CD4-positive, alpha-beta T cell (primary cell): Measurements from ENCODE around the gene PUS3. TPM values are rescaled to one million over a fixed set of nuclear protein-coding genes. Genes with fewer than 3 reads are reported as not detected.

Source experiments
- ATAC-seq: fragments of 200-7000 bp; cut with Tn5 transposase; one replicate; pipeline ENCODE4 v1.10.0; 2022; ENCODE audit warnings: mild to moderate bottlenecking; ENCODE audit not compliant: poor library complexity
- CTCF ChIA-PET: fragments of 350-600 bp; sonication (Branson Sonifier 250); formaldehyde crosslinking; loops from one replicate; lab custom pipeline; 2021; ENCODE audit warnings: antibody characterized with exemption, inconsistent platforms; lab: Charles Lee
- POLR2A ChIA-PET: fragments of 350-600 bp; sonication (Branson Sonifier 250); formaldehyde crosslinking; loops from one replicate; lab custom pipeline; 2021; ENCODE audit warnings: antibody characterized with exemption, inconsistent platforms; lab: Charles Lee
- DNase-seq, 14 experiments: peaks; one replicate each; pipeline ENCODE4 v3.0.0-alpha.2; 2013 to 2020; ENCODE audit warnings: mixed read lengths in 2 of 14
- H3K27ac ChIP-seq, 2 donors: one replicate each; pipeline versions ENCODE4 v1.5.1 to v1.7.0; 2013; ENCODE audit warnings: low read length in 2 of 2, low read depth in 1 of 2, mild to moderate bottlenecking in 1 of 2
- H3K27me3 ChIP-seq, 2 experiments: 1 replicate in 1 of 2; 2 replicates in 1 of 2; pipeline versions ENCODE4 v1.6.1 to v1.7.0; 2013; ENCODE audit warnings: low read length in 2 of 2, control low read depth in 1 of 2, mild to moderate bottlenecking in 1 of 2, moderate library complexity in 1 of 2; ENCODE audit not compliant: insufficient read depth in 2 of 2, control insufficient read depth in 1 of 2
- H3K36me3 ChIP-seq: one replicate; pipeline ENCODE4 v1.6.1; 2013; ENCODE audit warnings: low read length, control low read depth; ENCODE audit not compliant: insufficient read depth
- H3K4me1 ChIP-seq: one replicate; pipeline ENCODE4 v1.6.1; 2013; ENCODE audit warnings: low read length, control low read depth; ENCODE audit not compliant: insufficient read depth
- H3K4me3 ChIP-seq: one replicate; pipeline ENCODE4 v1.5.1; 2013; ENCODE audit warnings: mild to moderate bottlenecking, low read length, moderate library complexity
- H3K9me3 ChIP-seq, 2 experiments: 1 replicate in 1 of 2; 2 replicates in 1 of 2; pipeline versions ENCODE4 v1.6.1 to v1.7.0; 2013; ENCODE audit warnings: low read length in 2 of 2, mild to moderate bottlenecking in 2 of 2, control low read depth in 1 of 2, moderate library complexity in 1 of 2; ENCODE audit not compliant: control insufficient read depth in 1 of 2, insufficient read depth in 1 of 2
- H3K27ac Mint-ChIP-seq: one replicate; pipeline ENCODE4 v1.8.0; 2020; ENCODE audit warnings: mixed read lengths
- H3K27me3 Mint-ChIP-seq: one replicate; pipeline ENCODE4 v1.8.0; 2021; ENCODE audit warnings: mixed read lengths
- H3K36me3 Mint-ChIP-seq: one replicate; pipeline ENCODE4 v1.8.0; 2021; ENCODE audit warnings: low read depth, mixed read lengths
- H3K4me1 Mint-ChIP-seq: one replicate; pipeline ENCODE4 v1.8.0; 2021; ENCODE audit warnings: low read depth, mixed read lengths
- H3K4me3 Mint-ChIP-seq: one replicate; pipeline ENCODE4 v1.8.0; 2020; ENCODE audit warnings: mild to moderate bottlenecking, mixed read lengths
- H3K9me3 Mint-ChIP-seq: one replicate; pipeline ENCODE4 v1.8.0; 2020; ENCODE audit warnings: mixed read lengths
- intact Hi-C, 2 experiments: fragments of 100-400 bp; cut with DNase I in 1 of 2; cut with micrococcal nuclease in 1 of 2; formaldehyde crosslinking; loops; one replicate each; pipeline versions ENCODE4 v1.15.1 to v1.9.0; 2023 to 2025; cut with DNase I, micrococcal nuclease
- total RNA-seq, 174 experiments: library from RNA in 2 of 174; stranded (reverse) in 2 of 174; gene quantifications; one replicate each; pipeline ENCODE4 v1.2.3 and lab custom pipeline; 2021 to 2026
- TF ChIP-seq, protein P1 (sequence below): fragments of 200-600 bp; IDR thresholded peaks from one replicate; pipeline ENCODE4 v1.8.0; 2022; ENCODE audit warnings: antibody characterized with exemption, mild to moderate bottlenecking

PUS3 gene
- total RNA-seq, 2 experiments from 2014 or later, result 6.0 to 7.3 TPM

- H3K27ac Mint-ChIP-seq, result no peak overlapping the region
- DNase-seq, result no peak
- no peaks in the 10 kb centered on the region for H3K4me1 ChIP-seq
- no peaks in the 10 kb centered on the region for H3K36me3 ChIP-seq
- ChIA-PET POLR2A (no interaction called here), CTCF (no interaction called here)
- peaks cover 2 to 8% of the 10 kb centered on the region in 2 experiments for H3K27me3 ChIP-seq
- TF ChIP-seq, protein P1, sequence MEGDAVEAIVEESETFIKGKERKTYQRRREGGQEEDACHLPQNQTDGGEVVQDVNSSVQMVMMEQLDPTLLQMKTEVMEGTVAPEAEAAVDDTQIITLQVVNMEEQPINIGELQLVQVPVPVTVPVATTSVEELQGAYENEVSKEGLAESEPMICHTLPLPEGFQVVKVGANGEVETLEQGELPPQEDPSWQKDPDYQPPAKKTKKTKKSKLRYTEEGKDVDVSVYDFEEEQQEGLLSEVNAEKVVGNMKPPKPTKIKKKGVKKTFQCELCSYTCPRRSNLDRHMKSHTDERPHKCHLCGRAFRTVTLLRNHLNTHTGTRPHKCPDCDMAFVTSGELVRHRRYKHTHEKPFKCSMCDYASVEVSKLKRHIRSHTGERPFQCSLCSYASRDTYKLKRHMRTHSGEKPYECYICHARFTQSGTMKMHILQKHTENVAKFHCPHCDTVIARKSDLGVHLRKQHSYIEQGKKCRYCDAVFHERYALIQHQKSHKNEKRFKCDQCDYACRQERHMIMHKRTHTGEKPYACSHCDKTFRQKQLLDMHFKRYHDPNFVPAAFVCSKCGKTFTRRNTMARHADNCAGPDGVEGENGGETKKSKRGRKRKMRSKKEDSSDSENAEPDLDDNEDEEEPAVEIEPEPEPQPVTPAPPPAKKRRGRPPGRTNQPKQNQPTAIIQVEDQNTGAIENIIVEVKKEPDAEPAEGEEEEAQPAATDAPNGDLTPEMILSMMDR, result no peak
- no peaks in the 10 kb centered on the region for H3K36me3 Mint-ChIP-seq
- no peak overlapping the region for H3K4me3 Mint-ChIP-seq
- no peak for ATAC-seq
- H3K27ac ChIP-seq, result no peak overlapping the region
- no peaks in the 10 kb centered on the region for H3K9me3 Mint-ChIP-seq
- H3K9me3 ChIP-seq, result no peaks in the 10 kb centered on the region
- intact Hi-C loops, result no loop called here
- H3K4me3 ChIP-seq, result no peak overlapping the region
- no peaks in the 10 kb centered on the region for H3K4me1 Mint-ChIP-seq
- H3K27me3 Mint-ChIP-seq, result peaks cover 13% of the 10 kb centered on the region
These were observed 28.7 kb upstream of the PUS3 start for GRCh38 chr11:125931668-125932067.

GRCh38 chr11:125931116-125931515 lies 28.1 kb upstream of the PUS3 start:
- DNase-seq, result no peak
- CTCF ChIA-PET, result no interaction called here
- H3K4me3 Mint-ChIP-seq, result no peak overlapping the region
- Histone ChIP-seq H3K27ac (no peak overlapping the region), H3K27me3 (peaks cover 2 to 8% of the 10 kb centered on the region in 2 experiments), H3K36me3 (no peaks in the 10 kb centered on the region), H3K4me3 (no peak overlapping the region), H3K9me3 (no peaks in the 10 kb centered on the region), H3K4me1 (no peaks in the 10 kb centered on the region)
- ATAC-seq, result no peak
- intact Hi-C loops, result no loop called here
- TF ChIP-seq, protein P1, result no peak
- no peaks in the 10 kb centered on the region for H3K36me3 Mint-ChIP-seq
- peaks cover 13% of the 10 kb centered on the region for H3K27me3 Mint-ChIP-seq
- POLR2A ChIA-PET, result no interaction called here
- H3K27ac Mint-ChIP-seq, result no peak overlapping the region
- no peaks in the 10 kb centered on the region for H3K4me1 Mint-ChIP-seq
- no peaks in the 10 kb centered on the region for H3K9me3 Mint-ChIP-seq

GRCh38 chr11:125930076-125930450 lies 27.1 kb upstream of the PUS3 start:
- TF ChIP-seq, protein P1, result no peak
- H3K4me1 Mint-ChIP-seq, result no peaks in the 10 kb centered on the region
- DNase-seq, result no peak
- no peaks in the 10 kb centered on the region for H3K36me3 Mint-ChIP-seq
- Histone ChIP-seq H3K4me1 (no peaks in the 10 kb centered on the region), H3K27ac (no peak overlapping the region), H3K4me3 (no peak overlapping the region), H3K36me3 (no peaks in the 10 kb centered on the region), H3K27me3 (peaks cover 2 to 8% of the 10 kb centered on the region in 2 experiments), H3K9me3 (no peaks in the 10 kb centered on the region)
- POLR2A ChIA-PET, result no interaction called here
- no peak for ATAC-seq
- H3K27me3 Mint-ChIP-seq, result peaks cover 13% of the 10 kb centered on the region
- H3K9me3 Mint-ChIP-seq, result no peaks in the 10 kb centered on the region
- intact Hi-C loops, result no loop called here
- no peak overlapping the region for H3K27ac Mint-ChIP-seq
- CTCF ChIA-PET, result no interaction called here
- no peak overlapping the region for H3K4me3 Mint-ChIP-seq
